Right ventricle myocardium superior (tissue), 1 donor: ENCODE measurements around the gene SPRR2B. TPM values are rescaled to one million over a fixed set of nuclear protein-coding genes. Genes with fewer than 3 reads are reported as not detected.
"Not testable (repeated sequence)": the region's sequence is repeated elsewhere in the genome, so short reads cannot be mapped to it uniquely, and the experiment has no call there.

Experiments used
- ATAC-seq: fragments of 200-7000 bp; cut with Tn5 transposase; one replicate; pipeline ENCODE4 v1.9.1; 2020; ENCODE audit warnings: mild to moderate bottlenecking; ENCODE audit not compliant: poor library complexity
- DNase-seq: peaks from one replicate; pipeline ENCODE4 v3.0.0-alpha.2; 2020
- intact Hi-C: fragments of 100-400 bp; cut with DNase I; formaldehyde crosslinking; loops from one replicate; pipeline ENCODE4 v1.11.2; 2022
- long read RNA-seq: library from polyadenylated mRNA; unstranded; transcript quantifications from one replicate; pipeline ENCODE4 v2.0.0, GENCODE V29; 2021
- total RNA-seq: library from RNA; stranded (reverse); fragmentation: NEBNext Ultra II Directional; extraction: Animal tissue kit (Norgen Biotek cat#: 25700); gene quantifications from one replicate; pipeline ENCODE4 v1.2.1, GENCODE V29; 2021
- donor health status: DM: no; HTN: yes; CAD: no; lungs with severe emphysema.

SPRR2B gene
- not detected for total RNA-seq
- long read RNA-seq = 0 reads

DNA sequence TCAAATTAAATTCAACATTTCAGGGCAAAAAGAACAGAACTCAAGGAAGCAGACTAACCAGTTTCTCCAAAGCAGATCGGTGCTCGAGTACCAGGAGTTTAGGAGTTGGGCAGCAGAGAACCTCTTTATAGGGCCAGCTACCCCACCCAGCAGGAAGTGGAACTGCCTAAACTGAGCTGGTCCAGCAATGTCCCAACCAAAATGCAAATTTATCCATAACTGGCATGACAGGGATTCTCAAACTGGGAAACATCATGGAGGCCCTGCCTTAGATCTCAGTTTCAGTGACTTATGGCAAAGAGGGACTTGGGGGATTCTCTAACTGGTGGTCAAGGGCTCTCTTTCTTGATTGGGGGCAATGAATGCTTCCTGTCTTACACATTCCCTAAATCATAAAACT is at the start of gene SPRR2B:
Gene SPRR2B (minus strand): TSS at position 101 of the 400 bp plus-strand sequence. CDS start 772 bp downstream, outside the sequence.
- ATAC-seq = no peak
- intact Hi-C loops = no loop called here

GRCh38 chr1:153120945-153121344 is 49.5 kb upstream of the SPRR2B start:
- ATAC-seq = no peak
- no peak for DNase-seq
- intact Hi-C loops = no loop called here

More for the DNA sequence above, at the start of gene SPRR2B:
- no peak for DNase-seq

- no peak for DNase-seq
- intact Hi-C loops = no loop called here
- ATAC-seq = no peak
Measured at GRCh38 chr1:153119491-153119971, 48.1 kb upstream of the SPRR2B start.

DNA sequence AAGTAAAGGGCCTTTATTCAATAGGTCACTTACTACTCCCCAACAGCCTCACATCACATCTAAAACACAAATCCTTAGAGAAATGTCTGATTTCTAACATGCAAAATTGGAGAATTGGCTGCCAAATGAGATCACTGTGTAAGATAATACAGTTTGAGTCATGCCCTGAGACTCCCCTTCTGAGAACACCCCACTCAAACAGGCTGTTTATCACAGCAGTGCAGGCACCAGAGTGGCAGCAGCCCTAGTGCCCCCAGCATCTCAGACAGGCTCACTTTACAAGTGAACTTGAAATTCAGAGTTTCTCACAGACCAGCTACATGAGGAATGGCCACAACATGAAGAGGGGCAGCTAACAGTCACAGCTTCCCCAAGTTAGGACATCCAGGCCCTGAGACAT is 43.9 kb upstream of the SPRR2B start:
- DNase-seq, ATAC-seq, intact Hi-C loops: not testable (repeated sequence)

DNA sequence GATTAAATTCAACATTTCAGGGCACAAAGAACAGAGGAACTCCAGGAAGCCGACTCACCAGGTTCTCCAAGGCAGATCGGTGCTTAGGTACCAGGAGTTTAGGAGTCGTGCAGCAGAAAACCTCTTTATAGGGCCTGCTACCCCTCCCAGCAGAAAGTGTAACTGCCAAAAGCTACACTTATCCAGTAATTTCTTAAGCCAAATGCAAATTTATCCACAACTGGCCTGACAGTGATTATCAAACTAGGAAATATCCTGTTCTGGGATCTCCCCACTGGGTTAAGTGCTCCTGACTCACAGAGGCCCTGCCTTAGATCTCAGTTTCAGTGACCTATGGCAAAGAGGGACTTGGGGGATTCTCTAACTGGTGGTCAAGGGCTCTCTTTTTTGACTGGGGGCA is 42.0 kb upstream of the SPRR2B start, which contains the start of gene SPRR2F:
Gene SPRR2F (minus strand): TSS at position 101 of the 400 bp plus-strand sequence. CDS start 783 bp downstream, outside the sequence.
- DNase-seq (no peak), ATAC-seq (no peak)
- intact Hi-C loops = no loop called here

- intact Hi-C loops, DNase-seq, ATAC-seq: not testable (repeated sequence)
Measured at GRCh38 chr1:153112454-153112853, 41.0 kb upstream of the SPRR2B start.

DNA sequence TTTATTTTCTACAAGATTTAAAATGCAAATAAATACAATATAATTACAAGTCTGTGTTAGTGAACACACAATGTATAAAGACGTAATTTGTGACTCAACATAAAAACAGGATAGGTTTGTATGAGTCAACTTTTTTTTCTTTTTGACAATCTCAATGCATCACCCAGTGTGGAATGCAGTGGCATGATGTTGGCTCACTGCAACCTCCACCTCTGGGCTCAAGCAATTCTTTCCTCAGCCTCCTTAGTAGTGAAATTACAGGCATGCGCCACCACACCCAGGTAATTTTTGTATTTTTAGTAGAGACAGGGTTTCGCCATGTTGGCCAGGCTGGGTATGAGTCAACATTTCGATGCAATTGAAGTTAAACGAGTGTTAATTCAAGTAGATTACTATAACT is 28.8 kb upstream of the SPRR2B start:
- no peak for ATAC-seq
- intact Hi-C loops = no loop called here

DNA sequence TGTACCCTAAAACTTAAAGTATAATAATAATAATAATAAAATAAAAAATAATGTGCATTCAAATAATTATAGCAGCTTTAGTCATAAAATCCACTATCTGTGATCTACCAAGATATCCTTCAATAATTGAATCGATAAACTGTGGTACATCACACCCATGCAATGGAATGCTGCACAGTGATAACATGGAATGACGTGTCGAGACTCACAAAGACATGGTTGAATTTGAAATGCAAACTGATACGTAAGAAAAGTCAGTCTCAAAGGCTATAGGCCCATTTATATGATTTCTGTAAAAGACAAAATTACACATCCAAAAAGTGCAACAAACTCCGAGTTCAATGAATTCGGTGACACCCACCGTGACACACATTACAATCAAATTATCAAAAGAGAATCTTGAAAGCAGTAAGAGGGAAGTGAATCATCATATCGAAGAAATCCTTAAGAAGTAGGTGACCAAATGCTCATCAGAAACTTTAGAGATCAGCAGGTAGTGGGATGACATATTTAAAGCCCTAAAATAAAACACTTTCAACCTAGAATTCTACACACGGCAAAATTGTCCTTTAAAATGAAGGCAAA is 28.1 kb upstream of the SPRR2B start:
- DNase-seq (no peak), ATAC-seq (no peak)
- intact Hi-C loops = no loop called here

More for the DNA sequence above, 28.8 kb upstream of the SPRR2B start:
- DNase-seq = no peak

DNA sequence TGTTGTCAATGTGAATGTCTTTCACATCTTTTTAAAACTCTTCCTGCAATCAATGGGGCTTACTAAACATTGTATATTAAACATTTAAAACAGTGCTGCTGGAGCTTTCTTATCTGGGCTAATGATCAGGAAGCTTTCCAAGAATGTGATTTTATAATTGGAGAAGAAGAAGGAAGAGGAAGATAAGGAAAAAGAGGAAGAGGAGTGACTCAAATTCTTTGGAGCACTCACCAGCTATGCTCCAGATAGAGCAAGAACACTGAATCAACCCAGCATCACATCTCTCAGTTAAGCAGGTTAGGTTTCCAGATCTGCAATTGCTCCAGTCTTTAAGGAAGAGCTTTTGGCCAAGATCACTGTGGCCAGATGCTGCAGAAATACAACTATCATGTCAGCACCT is 24.4 kb upstream of the SPRR2B start:
- intact Hi-C loops = no loop called here
- DNase-seq (no peak), ATAC-seq (no peak)

DNA sequence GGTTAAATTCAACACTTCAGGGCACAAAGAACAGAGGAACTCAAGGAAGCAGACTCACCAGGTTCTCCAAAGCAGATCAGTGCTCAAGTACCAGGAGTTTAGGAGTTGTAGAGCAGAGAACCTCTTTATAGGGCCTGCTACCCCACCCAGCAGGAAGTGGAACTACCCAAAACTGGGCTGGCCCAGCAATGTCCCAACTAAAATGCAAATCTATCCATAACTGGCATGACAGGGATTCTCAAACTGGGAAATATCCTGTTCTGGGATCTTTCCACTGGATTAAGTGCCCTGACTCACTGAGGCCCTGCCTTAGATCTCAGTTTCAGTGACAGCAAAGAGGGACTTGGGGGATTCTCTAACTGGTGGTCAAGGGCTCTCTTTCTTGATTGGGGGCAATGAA is 23.0 kb upstream of the SPRR2B start, which contains the start of gene SPRR2E:
Gene SPRR2E (minus strand): TSS at position 101 of the 400 bp plus-strand sequence. CDS start 775 bp downstream, outside the sequence.
- no peak for ATAC-seq
- no peak for DNase-seq
- intact Hi-C loops = no loop called here

- intact Hi-C loops = no loop called here
- no peak for ATAC-seq
Measured at GRCh38 chr1:153087652-153088051, 16.2 kb upstream of the SPRR2B start.

DNA sequence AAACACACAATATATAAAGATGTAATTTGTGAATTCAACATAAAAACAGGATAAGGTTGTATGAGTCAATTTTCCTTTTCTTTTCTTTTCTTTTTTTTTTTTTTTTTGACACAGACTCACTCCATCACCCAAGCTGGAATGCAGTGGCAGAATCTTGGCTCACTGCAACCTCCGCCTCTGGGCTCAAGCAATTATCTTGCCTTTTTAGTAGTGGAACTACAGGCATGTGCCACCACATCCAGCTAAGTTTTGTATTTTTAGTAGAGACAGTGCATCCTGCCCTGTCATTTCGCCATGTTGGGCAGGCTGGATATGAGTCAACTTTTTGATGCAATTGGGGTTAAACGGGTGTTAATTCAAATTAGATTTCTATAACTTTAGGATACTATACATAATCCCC is 10.3 kb upstream of the SPRR2B start:
- intact Hi-C loops = no loop called here
- ATAC-seq = no peak
- no peak for DNase-seq

More at GRCh38 chr1:153087652-153088051, 16.2 kb upstream of the SPRR2B start:
- DNase-seq = no peak

GRCh38 chr1:153072806-153073726 is 1.7 kb upstream of the SPRR2B start:
- ATAC-seq (no peak), DNase-seq (no peak)
- intact Hi-C loops = no loop called here

GRCh38 chr1:153070243-153070642 is 1.2 kb downstream of the SPRR2B start:
- DNase-seq (no peak), ATAC-seq (no peak)
- intact Hi-C loops = no loop called here

DNA sequence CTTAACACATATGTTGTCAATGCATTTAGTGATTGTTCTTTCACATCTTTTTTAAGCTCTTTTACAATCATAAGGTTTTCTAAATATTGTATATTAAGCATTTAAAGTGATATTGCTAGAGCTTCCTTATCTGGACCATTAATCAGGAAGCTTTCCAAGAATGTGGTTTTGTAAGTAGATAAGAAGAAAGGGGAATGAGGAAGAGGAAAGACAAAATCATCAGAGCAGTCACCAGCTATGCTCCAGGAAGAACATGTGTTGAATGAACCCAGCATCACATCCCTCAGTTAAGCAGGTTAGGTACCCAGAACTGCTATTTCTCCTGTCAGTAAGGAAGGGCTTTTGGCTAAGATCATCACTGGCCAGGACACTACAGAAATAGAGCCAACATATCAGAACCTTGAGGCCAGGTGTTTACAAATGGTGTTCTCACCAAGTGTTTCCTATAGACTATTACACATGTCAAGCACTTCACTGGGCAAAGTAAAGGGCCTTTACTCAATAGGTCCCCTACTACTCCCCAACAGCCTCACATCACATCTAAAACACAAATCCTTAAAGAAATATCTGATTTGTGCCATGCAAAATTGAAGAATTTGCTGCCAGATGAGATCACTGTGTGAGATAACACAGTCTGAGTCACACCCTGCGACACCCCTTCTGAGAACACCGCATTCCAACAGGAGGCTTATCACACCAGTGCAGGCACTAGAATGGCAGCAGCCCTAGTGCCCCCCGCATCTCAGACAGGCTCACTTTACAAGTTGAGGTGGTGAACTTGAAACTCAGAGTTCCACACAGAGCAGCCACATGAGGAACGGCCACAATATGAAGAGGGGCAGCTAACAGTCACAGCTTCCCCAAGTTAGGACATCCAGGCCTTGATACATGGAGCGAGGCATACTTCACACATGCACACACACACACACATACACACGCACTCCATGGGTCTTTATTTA is 12.3 kb downstream of the SPRR2B start:
- intact Hi-C loops = no loop called here
- DNase-seq (no peak), ATAC-seq (no peak)

- ATAC-seq (no peak), DNase-seq (no peak)
- intact Hi-C loops = no loop called here
Measured at GRCh38 chr1:153058154-153058553, 13.3 kb downstream of the SPRR2B start.

DNA sequence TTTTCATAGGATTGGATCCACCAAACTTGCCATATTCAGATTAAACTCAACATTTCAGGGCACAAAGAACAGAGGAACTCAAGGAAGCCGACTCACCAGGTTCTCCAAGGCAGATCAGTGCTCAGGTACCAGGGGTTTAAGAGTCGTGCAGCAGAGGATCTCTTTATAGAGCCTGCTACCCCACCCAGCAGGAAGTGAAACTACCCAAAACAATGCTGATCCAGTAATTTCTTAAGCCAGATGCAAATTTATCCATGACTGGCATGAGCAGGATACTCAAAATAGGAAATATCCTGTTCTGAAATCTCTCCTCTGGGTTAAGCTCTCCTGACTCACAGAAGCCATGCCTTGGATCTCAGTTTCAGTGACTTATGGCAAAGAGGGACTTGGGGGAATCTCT is 14.0 kb downstream of the SPRR2B start, which contains the start of gene SPRR2A:
Gene SPRR2A (minus strand): TSS at position 138 of the 400 bp plus-strand sequence. CDS start 777 bp downstream, outside the sequence.
- ATAC-seq (no peak), DNase-seq (no peak)
- intact Hi-C loops = no loop called here

DNA sequence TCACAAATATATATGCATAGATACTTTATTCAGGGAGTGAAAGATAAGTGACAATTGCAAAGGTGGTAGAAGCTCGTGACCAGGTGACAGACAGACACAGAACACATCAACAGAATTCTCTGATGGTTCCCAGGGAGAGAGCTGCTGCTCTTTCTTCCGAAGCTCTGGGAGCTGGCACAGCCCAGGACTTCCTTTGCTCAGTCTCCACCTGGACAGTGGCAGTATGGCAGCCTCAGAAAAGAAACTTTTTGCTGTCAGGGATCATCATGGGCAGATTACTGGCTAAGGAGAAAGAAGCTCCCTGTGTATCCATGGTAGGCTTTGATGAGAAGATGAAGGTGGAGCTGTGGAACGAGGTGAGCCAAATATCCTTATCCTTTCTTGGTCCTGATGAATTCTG is 15.3 kb downstream of the SPRR2B start:
- ATAC-seq, DNase-seq, intact Hi-C loops: not testable (repeated sequence)
